HEK293 (cell line): Measurements from ENCODE around the gene ITGB4.

Source experiments
- CTCF ChIA-PET: fragments of 350-600 bp; formaldehyde crosslinking; extraction: SDS; loops from one replicate; lab custom pipeline; 2021; ENCODE audit warnings: antibody characterized with exemption; lab: Yijun Ruan, JAX
- POLR2A ChIA-PET: fragments of 300-600 bp; formaldehyde crosslinking; extraction: SDS; loops from one replicate; lab custom pipeline; 2020; ENCODE audit warnings: antibody characterized with exemption, inconsistent platforms; lab: Yijun Ruan, JAX
- H3K27ac ChIP-seq: fragments of 200-500 bp; sonication (Bioruptor generic); 2 replicates; pipeline ENCODE4 v1.5.1; 2014; ENCODE audit warnings: low read depth, low read length, control low read depth, inconsistent platforms; ENCODE audit errors: extremely low read depth
- H3K36me3 ChIP-seq, 2 experiments: fragments of 200-500 bp in 1 of 2; sonication (Bioruptor generic) in 1 of 2; 1 replicate in 1 of 2; 2 replicates in 1 of 2; pipeline ENCODE4 v1.5.1; 2014 to 2017; ENCODE audit warnings: inconsistent platforms in 2 of 2, low read length in 2 of 2; ENCODE audit not compliant: control insufficient read depth in 2 of 2, insufficient read depth in 1 of 2
- H3K4me1 ChIP-seq: fragments of 200-500 bp; sonication (Bioruptor generic); 2 replicates; pipeline ENCODE4 v1.5.1; 2014; ENCODE audit warnings: mild to moderate bottlenecking, low read length, inconsistent platforms; ENCODE audit not compliant: control insufficient read depth, insufficient read depth
- H3K4me3 ChIP-seq: 2 replicates; pipeline ENCODE4 v1.5.1; 2011; ENCODE audit warnings: low read depth, mild to moderate bottlenecking, control low read depth, low read length, moderate library complexity
- H3K9me3 ChIP-seq: fragments of 200-500 bp; sonication (Bioruptor generic); 2 replicates; pipeline ENCODE4 v1.5.1; 2014; ENCODE audit warnings: low read depth, low read length, inconsistent platforms; ENCODE audit not compliant: control insufficient read depth, insufficient read depth
- GLI4 ChIP-seq: fragments of 450-650 bp; formaldehyde crosslinking; IDR thresholded peaks from 2 replicates; pipeline ENCODE4 v1.5.1; 2016; ENCODE audit warnings: missing biosample characterization, missing genetic modification characterization
- KLF1 ChIP-seq: fragments of 450-650 bp; formaldehyde crosslinking; IDR thresholded peaks from 2 replicates; pipeline ENCODE4 v1.5.1; 2016; ENCODE audit warnings: missing biosample characterization, missing genetic modification characterization
- KLF10 ChIP-seq: fragments of 450-650 bp; IDR thresholded peaks from 2 replicates; pipeline ENCODE4 v1.5.1; 2018; ENCODE audit warnings: missing biosample characterization, mild to moderate bottlenecking, missing genetic modification characterization
- OSR2 ChIP-seq: fragments of 450-650 bp; formaldehyde crosslinking; IDR thresholded peaks from 2 replicates; pipeline ENCODE4 v1.5.1; 2016; ENCODE audit warnings: missing biosample characterization, missing genetic modification characterization
- PRDM10 ChIP-seq: fragments of 450-650 bp; formaldehyde crosslinking; IDR thresholded peaks from 2 replicates; pipeline ENCODE4 v1.5.1; 2016; ENCODE audit warnings: missing biosample characterization, missing genetic modification characterization
- SCRT2 ChIP-seq: fragments of 450-650 bp; formaldehyde crosslinking; IDR thresholded peaks from 2 replicates; pipeline ENCODE4 v1.5.1; 2016; ENCODE audit warnings: missing biosample characterization, missing genetic modification characterization
- SP2 ChIP-seq: fragments of 450-650 bp; formaldehyde crosslinking; IDR thresholded peaks from 2 replicates; pipeline ENCODE4 v1.5.1; 2016; ENCODE audit warnings: missing biosample characterization, missing genetic modification characterization
- ZBTB7A ChIP-seq: fragments of 450-650 bp; formaldehyde crosslinking; IDR thresholded peaks from 2 replicates; pipeline ENCODE4 v1.5.1; 2016; ENCODE audit warnings: low read depth, missing biosample characterization, missing genetic modification characterization
- ZFP69B ChIP-seq: fragments of 450-650 bp; formaldehyde crosslinking; IDR thresholded peaks from 2 replicates; pipeline ENCODE4 v1.5.1; 2016; ENCODE audit warnings: missing biosample characterization, missing genetic modification characterization
- ZNF184 ChIP-seq: fragments of 450-650 bp; IDR thresholded peaks from 2 replicates; pipeline ENCODE4 v1.5.1; 2018; ENCODE audit warnings: missing biosample characterization, mild to moderate bottlenecking, missing genetic modification characterization
- ZNF335 ChIP-seq: fragments of 450-650 bp; formaldehyde crosslinking; conservative IDR thresholded peaks from 2 replicates; pipeline ENCODE4 v1.5.1; 2016; ENCODE audit warnings: missing biosample characterization, missing genetic modification characterization
- ZNF610 ChIP-seq: fragments of 450-650 bp; formaldehyde crosslinking; IDR thresholded peaks from 2 replicates; pipeline ENCODE4 v1.5.1; 2016; ENCODE audit warnings: missing biosample characterization, missing genetic modification characterization, borderline replicate concordance
- ZNF639 ChIP-seq: fragments of 450-650 bp; formaldehyde crosslinking; IDR thresholded peaks from 2 replicates; pipeline ENCODE4 v1.5.1; 2016; ENCODE audit warnings: missing biosample characterization, missing genetic modification characterization
- ZNF76 ChIP-seq: fragments of 450-650 bp; formaldehyde crosslinking; IDR thresholded peaks from 2 replicates; pipeline ENCODE4; 2016; ENCODE audit warnings: low read depth, missing biosample characterization, missing genetic modification characterization, borderline replicate concordance
- TF ChIP-seq, protein P1 (sequence below): fragments of 450-650 bp; formaldehyde crosslinking; IDR thresholded peaks from 2 replicates; pipeline ENCODE4 v1.5.1; 2016; ENCODE audit warnings: missing biosample characterization, missing genetic modification characterization
- TF ChIP-seq, protein P2 (sequence below): fragments of 450-650 bp; formaldehyde crosslinking; IDR thresholded peaks from 2 replicates; pipeline ENCODE4 v1.5.1; 2016; ENCODE audit warnings: missing biosample characterization, missing genetic modification characterization
- TF ChIP-seq, protein P3 (sequence below): fragments of 450-650 bp; IDR thresholded peaks from 2 replicates; pipeline ENCODE4 v1.5.1; 2018; ENCODE audit warnings: missing biosample characterization, mild to moderate bottlenecking, missing genetic modification characterization

Gene ITGB4

GRCh38 chr17:75779250-75779986, 58.2 kb downstream of the ITGB4 start (continued):
- TF ChIP-seq, protein P1, sequence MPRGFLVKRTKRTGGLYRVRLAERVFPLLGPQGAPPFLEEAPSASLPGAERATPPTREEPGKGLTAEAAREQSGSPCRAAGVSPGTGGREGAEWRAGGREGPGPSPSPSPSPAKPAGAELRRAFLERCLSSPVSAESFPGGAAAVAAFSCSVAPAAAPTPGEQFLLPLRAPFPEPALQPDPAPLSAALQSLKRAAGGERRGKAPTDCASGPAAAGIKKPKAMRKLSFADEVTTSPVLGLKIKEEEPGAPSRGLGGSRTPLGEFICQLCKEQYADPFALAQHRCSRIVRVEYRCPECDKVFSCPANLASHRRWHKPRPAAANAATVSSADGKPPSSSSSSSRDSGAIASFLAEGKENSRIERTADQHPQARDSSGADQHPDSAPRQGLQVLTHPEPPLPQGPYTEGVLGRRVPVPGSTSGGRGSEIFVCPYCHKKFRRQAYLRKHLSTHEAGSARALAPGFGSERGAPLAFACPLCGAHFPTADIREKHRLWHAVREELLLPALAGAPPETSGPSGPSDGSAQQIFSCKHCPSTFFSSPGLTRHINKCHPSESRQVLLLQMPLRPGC (tag by site-specific recombination) = peak; percentile 78
- TF ChIP-seq ZBTB7A (tag by site-specific recombination) (peak; percentile 83; the same call in 1 of the 2 replicates), GLI4 (no peak), KLF10 (tag by site-specific recombination) (peak; percentile 70; the same call in 1 of the 2 replicates), ZNF639 (peak; percentile 62), SCRT2 (tag by site-specific recombination) (peak; percentile 10; the same call in 1 of the 2 replicates), KLF1 (tag by site-specific recombination) (peak; percentile 63; the same call in 1 of the 2 replicates), ZFP69B (tag by site-specific recombination) (peak; percentile 61), OSR2 (tag by site-specific recombination) (peak; percentile 7; the same call in 1 of the 2 replicates), SP2 (tag by site-specific recombination) (peak; percentile 95), PRDM10 (peak; percentile 11; the same call in 1 of the 2 replicates)

DNA sequence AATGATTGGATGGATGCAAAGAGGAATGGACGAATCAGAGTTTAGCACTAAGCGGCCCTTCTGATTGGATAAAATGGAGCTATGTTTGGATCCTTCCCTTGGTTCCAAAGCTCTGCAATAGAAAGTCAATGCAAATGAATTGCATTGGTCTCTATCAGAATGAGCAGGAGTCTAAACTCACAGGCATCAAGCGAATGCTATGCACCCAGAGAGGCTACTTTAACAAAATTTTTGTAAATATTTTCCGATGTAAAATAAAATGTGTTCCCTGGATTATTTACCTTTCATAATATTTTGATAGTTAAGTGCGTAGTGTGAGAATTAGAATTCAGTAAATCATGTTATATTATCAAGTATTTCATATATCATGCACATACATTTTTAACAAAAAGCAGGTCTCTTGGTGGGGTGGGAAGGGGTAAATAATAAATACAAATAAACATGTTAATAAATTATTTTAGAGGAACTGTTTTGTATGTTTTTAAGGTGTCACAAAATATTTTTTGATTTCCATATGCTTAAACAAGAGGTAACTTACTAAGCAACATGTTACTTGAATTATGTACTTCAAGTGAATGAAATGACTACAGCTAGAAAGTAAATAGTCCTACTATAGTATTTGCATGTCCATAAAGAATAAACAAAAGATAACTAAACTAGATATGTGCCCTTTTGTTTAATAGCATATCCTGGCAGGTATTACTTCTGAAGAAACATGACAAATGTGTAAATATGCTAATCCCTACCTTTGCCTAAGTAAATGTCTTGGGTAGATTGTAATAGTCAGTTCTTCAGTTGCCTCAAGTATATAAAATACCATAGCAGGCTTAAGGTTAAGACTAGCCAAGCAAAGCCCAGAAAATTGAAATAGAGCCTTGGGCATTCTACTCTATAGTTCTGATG, 59.0 kb downstream of the ITGB4 start:
- Histone ChIP-seq H3K9me3 (no peaks in the 10 kb centered on the region), H3K4me1 (peaks cover 17% of the 10 kb centered on the region; the same call in 1 of the 2 replicates), H3K36me3 (peaks cover 0 to 35% of the 10 kb centered on the region in 2 experiments; a peak in 2 of 3 replicates), H3K27ac (no peak overlapping the region), H3K4me3 (no peak overlapping the region)
- POLR2A ChIA-PET = interaction anchor here (0.5 to 8.1 kb wide), 90 partner anchors 8 to 907 kb away, joined by 3 to 234 read pairs (median 4); partner anchors contain the start of genes ACOX1, CDK3, EXOC7 and FBF1
- TF ChIP-seq ZNF76 (0 out of 2 replicates have a peak, but pooled peaks have one; percentile 7), ZNF610 (tag by site-specific recombination) (no peak), ZNF184 (tag by site-specific recombination) (0 out of 2 replicates have a peak, but pooled peaks have one; percentile 34), ZNF335 (tag by site-specific recombination) (0 out of 2 replicates have a peak, but pooled peaks have one; percentile 23)
- TF ChIP-seq, protein P2, sequence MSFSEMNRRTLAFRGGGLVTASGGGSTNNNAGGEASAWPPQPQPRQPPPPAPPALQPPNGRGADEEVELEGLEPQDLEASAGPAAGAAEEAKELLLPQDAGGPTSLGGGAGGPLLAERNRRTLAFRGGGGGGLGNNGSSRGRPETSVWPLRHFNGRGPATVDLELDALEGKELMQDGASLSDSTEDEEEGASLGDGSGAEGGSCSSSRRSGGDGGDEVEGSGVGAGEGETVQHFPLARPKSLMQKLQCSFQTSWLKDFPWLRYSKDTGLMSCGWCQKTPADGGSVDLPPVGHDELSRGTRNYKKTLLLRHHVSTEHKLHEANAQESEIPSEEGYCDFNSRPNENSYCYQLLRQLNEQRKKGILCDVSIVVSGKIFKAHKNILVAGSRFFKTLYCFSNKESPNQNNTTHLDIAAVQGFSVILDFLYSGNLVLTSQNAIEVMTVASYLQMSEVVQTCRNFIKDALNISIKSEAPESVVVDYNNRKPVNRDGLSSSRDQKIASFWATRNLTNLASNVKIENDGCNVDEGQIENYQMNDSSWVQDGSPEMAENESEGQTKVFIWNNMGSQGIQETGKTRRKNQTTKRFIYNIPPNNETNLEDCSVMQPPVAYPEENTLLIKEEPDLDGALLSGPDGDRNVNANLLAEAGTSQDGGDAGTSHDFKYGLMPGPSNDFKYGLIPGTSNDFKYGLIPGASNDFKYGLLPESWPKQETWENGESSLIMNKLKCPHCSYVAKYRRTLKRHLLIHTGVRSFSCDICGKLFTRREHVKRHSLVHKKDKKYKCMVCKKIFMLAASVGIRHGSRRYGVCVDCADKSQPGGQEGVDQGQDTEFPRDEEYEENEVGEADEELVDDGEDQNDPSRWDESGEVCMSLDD = no peak
- TF ChIP-seq, protein P3, sequence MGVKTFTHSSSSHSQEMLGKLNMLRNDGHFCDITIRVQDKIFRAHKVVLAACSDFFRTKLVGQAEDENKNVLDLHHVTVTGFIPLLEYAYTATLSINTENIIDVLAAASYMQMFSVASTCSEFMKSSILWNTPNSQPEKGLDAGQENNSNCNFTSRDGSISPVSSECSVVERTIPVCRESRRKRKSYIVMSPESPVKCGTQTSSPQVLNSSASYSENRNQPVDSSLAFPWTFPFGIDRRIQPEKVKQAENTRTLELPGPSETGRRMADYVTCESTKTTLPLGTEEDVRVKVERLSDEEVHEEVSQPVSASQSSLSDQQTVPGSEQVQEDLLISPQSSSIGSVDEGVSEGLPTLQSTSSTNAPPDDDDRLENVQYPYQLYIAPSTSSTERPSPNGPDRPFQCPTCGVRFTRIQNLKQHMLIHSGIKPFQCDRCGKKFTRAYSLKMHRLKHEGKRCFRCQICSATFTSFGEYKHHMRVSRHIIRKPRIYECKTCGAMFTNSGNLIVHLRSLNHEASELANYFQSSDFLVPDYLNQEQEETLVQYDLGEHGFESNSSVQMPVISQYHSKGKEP (tag by site-specific recombination) = 0 out of 2 replicates have a peak, but pooled peaks have one; percentile 22
- CTCF ChIA-PET = interaction anchor here (0.5 to 9.4 kb wide), 10 partner anchors 17 to 613 kb away, joined by 3 to 73 read pairs (median 4); partner anchors contain the start of gene GALK1
